ENCODE data around the gene OOSP2. TPM values are rescaled to one million over a fixed set of nuclear protein-coding genes. Genes with fewer than 3 reads are reported as not detected.
"Not testable (repeated sequence)": the region's sequence is repeated elsewhere in the genome, so short reads cannot be mapped to it uniquely, and the experiment has no call there.

OOSP2 gene
- total RNA-seq, 2 donors from 2014 or later, result not detected

GRCh38 chr11:60003729-60004128, 36.5 kb upstream of the OOSP2 start:
- no peaks in the 10 kb centered on the region for H3K4me1 ChIP-seq
- ATAC-seq (no peak), DNase-seq (no peak)
- H3K27ac ChIP-seq, result no peak overlapping the region
- H3K36me3 ChIP-seq (replicated peaks in 1 of 2; ENCODE audit: insufficient read depth in 1 of 2, low read depth in 2 of 2), result no peaks in the 10 kb centered on the region
- H3K27me3 ChIP-seq, result no peaks in the 10 kb centered on the region
- intact Hi-C loops (cut with DNase I), result no loop called here
- H3K9me3 ChIP-seq, result no peaks in the 10 kb centered on the region
- no peak for TF ChIP-seq CTCF (IDR thresholded peaks at IDR 0.05)
- no peak for TF ChIP-seq POLR2A (IDR thresholded peaks at IDR 0.05)
- H3K4me3 ChIP-seq, result no peak overlapping the region
- 77 to 83% methylated on average over 2 of the region's 2 CpGs for WGBS, 2 donors

DNA sequence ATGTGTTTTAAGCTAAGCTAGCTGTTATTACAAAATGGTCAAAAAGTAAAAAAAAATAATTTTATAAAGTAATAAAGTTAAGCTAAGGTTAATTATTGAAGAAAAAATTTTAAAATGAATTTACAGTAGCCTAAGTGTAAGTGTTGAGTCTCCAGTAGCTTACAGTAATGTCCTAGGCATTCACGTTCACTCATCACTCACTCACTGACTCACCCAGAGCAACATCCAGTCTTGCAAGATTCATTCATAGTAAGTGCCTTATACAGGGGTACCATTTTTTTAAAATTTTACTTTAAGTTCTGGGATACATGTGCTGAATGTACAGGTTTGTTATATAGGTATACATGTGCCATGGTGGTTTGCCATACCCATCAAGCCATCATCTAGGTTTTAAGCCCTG, 34.8 kb upstream of the OOSP2 start:
- WGBS, 2 donors, result 90 to 96% methylated on average over 1 of the region's 1 CpG
- ATAC-seq (no peak), DNase-seq (no peak)

GRCh38 chr11:60016881-60017280, 23.3 kb upstream of the OOSP2 start, which contains the start of gene OOSP4B:
Gene OOSP4B (plus strand): TSS chr11:60017181.
- no peak for ATAC-seq
- H3K36me3 ChIP-seq (replicated peaks in 1 of 2; ENCODE audit: insufficient read depth in 1 of 2, low read depth in 2 of 2), result no peaks in the 10 kb centered on the region
- intact Hi-C loops (cut with DNase I), result no loop called here
- no peak within 1 kb of the TSS for H3K4me3 ChIP-seq
- no peaks in the 10 kb centered on the region for H3K27me3 ChIP-seq
- H3K27ac ChIP-seq, result no peak within 1 kb of the TSS
- TF ChIP-seq POLR2A (IDR thresholded peaks at IDR 0.05) (no peak), CTCF (IDR thresholded peaks at IDR 0.05) (no peak)
- H3K4me1 ChIP-seq, result no peaks in the 10 kb centered on the region
- DNase-seq, result no peak
- WGBS, 2 donors, result 96 to 100% methylated on average over 1 of the region's 1 CpG
- H3K9me3 ChIP-seq, result no peaks in the 10 kb centered on the region

More for the DNA sequence above, 34.8 kb upstream of the OOSP2 start:
- Histone ChIP-seq H3K27me3 (no peaks in the 10 kb centered on the region), H3K4me3 (no peak overlapping the region), H3K4me1 (no peaks in the 10 kb centered on the region), H3K27ac (no peak overlapping the region), H3K36me3 (replicated peaks in 1 of 2; ENCODE audit: insufficient read depth in 1 of 2, low read depth in 2 of 2) (no peaks in the 10 kb centered on the region), H3K9me3 (no peaks in the 10 kb centered on the region)
- intact Hi-C loops (cut with DNase I), result no loop called here
- TF ChIP-seq CTCF (IDR thresholded peaks at IDR 0.05) (no peak), POLR2A (IDR thresholded peaks at IDR 0.05) (no peak)

DNA sequence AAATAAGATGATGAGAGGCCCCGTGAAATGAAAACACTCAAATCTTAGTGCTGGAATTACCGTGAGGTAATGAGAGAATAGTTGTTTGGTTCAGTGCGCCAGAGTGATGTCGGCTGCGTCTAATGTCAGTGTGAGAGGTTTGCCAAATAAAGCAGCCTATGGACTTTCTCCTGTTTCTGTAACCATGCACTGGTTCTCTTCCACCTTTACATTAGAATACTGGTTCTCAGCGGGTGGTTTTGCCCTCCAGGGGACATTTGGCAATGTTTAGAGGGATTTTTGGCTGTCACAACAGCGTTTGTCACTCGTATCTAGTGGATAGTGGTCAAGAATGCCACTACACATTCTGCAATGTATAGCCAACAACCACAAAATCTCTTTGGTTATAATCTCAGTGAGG, 22.2 kb upstream of the OOSP2 start:
- H3K27ac ChIP-seq, result no peak overlapping the region
- no peaks in the 10 kb centered on the region for H3K9me3 ChIP-seq
- WGBS, 2 donors, result 81 to 83% methylated on average over 8 of the region's 8 CpGs
- ATAC-seq, result no peak
- H3K4me1 ChIP-seq, result no peaks in the 10 kb centered on the region
- intact Hi-C loops (cut with DNase I), result no loop called here
- no peak for TF ChIP-seq POLR2A (IDR thresholded peaks at IDR 0.05)
- no peak for TF ChIP-seq CTCF (IDR thresholded peaks at IDR 0.05)
- no peak overlapping the region for H3K4me3 ChIP-seq
- H3K27me3 ChIP-seq, result no peaks in the 10 kb centered on the region
- no peaks in the 10 kb centered on the region for H3K36me3 ChIP-seq (replicated peaks in 1 of 2; ENCODE audit: insufficient read depth in 1 of 2, low read depth in 2 of 2)
- DNase-seq, result no peak

- WGBS, 2 donors, result 92% methylated on average over 24 of the region's 27 CpGs; no CpG with 5 or more reads in 1 of the 2 donors
- H3K4me1 ChIP-seq; intact Hi-C loops (cut with DNase I); H3K36me3 ChIP-seq (replicated peaks in 1 of 2; ENCODE audit: insufficient read depth in 1 of 2, low read depth in 2 of 2); H3K9me3 ChIP-seq; ATAC-seq; H3K27me3 ChIP-seq; DNase-seq; H3K4me3 ChIP-seq; H3K27ac ChIP-seq: not testable (repeated sequence)
These were observed 19.8 kb upstream of the OOSP2 start for GRCh38 chr11:60020376-60020775.

Data from body of pancreas (tissue), 4 donors.